SK-N-SH treated with all-trans-retinoic acid at 6 μM for 48 hours (cell line): ENCODE results near the gene SLC26A1.

Experiments used
- ARNTL ChIP-seq: fragments of 450-650 bp; formaldehyde crosslinking; IDR thresholded peaks from 2 replicates; pipeline ENCODE4 v1.5.0; 2020; ENCODE audit warnings: low read depth, mild to moderate bottlenecking, moderate library complexity, borderline replicate concordance
- CSDC2 ChIP-seq: fragments of 250-450 bp; sonication (Bioruptor Pico); IDR thresholded peaks from 2 replicates; pipeline ENCODE4 v1.5.0; 2020; ENCODE audit warnings: mild to moderate bottlenecking, moderate library complexity
- OSR1 ChIP-seq: fragments of 250-450 bp; sonication (Bioruptor Pico); IDR thresholded peaks from 2 replicates; pipeline ENCODE4 v1.8.0; 2022; ENCODE audit warnings: moderate library complexity, mild to moderate bottlenecking, inconsistent platforms
- PPARA ChIP-seq: fragments of 250-450 bp; sonication (Bioruptor Pico); IDR thresholded peaks from 2 replicates; pipeline ENCODE4 v1.5.0; 2020; ENCODE audit warnings: mild to moderate bottlenecking, borderline replicate concordance
- SNAI2 ChIP-seq: fragments of 250-450 bp; sonication (Bioruptor Pico); IDR thresholded peaks from 2 replicates; pipeline ENCODE4 v1.5.0; 2020; ENCODE audit warnings: mild to moderate bottlenecking, moderate library complexity
- ZC3H10 ChIP-seq: fragments of 250-450 bp; sonication (Bioruptor Pico); IDR thresholded peaks from 2 replicates; pipeline ENCODE4 v1.5.1; 2021; ENCODE audit warnings: mild to moderate bottlenecking, moderate library complexity
- ZFP30 ChIP-seq: fragments of 450-650 bp; formaldehyde crosslinking; IDR thresholded peaks from 2 replicates; pipeline ENCODE4 v1.5.0; 2022; ENCODE audit warnings: mild to moderate bottlenecking, moderate library complexity
- ZNF565 ChIP-seq: fragments of 450-650 bp; formaldehyde crosslinking; conservative IDR thresholded peaks from 2 replicates; pipeline ENCODE4 v1.5.0; 2020; ENCODE audit warnings: low read depth, mild to moderate bottlenecking, moderate library complexity
- TF ChIP-seq, protein P1 (sequence below): fragments of 250-450 bp; sonication (Bioruptor Pico); IDR thresholded peaks from 2 replicates; pipeline ENCODE4 v1.8.0; 2020; ENCODE audit warnings: mild to moderate bottlenecking, moderate library complexity, borderline replicate concordance
- TF ChIP-seq, protein P2 (sequence below): fragments of 250-450 bp; sonication (Bioruptor Pico); IDR thresholded peaks from 2 replicates; pipeline ENCODE4 v1.8.0; 2021; ENCODE audit warnings: low read depth, mild to moderate bottlenecking, moderate library complexity, borderline replicate concordance
- TF ChIP-seq, protein P3 (sequence below): fragments of 250-450 bp; sonication (Bioruptor Pico); IDR thresholded peaks from 2 replicates; pipeline ENCODE4 v1.5.0; 2020; ENCODE audit warnings: mild to moderate bottlenecking, moderate library complexity

DNA sequence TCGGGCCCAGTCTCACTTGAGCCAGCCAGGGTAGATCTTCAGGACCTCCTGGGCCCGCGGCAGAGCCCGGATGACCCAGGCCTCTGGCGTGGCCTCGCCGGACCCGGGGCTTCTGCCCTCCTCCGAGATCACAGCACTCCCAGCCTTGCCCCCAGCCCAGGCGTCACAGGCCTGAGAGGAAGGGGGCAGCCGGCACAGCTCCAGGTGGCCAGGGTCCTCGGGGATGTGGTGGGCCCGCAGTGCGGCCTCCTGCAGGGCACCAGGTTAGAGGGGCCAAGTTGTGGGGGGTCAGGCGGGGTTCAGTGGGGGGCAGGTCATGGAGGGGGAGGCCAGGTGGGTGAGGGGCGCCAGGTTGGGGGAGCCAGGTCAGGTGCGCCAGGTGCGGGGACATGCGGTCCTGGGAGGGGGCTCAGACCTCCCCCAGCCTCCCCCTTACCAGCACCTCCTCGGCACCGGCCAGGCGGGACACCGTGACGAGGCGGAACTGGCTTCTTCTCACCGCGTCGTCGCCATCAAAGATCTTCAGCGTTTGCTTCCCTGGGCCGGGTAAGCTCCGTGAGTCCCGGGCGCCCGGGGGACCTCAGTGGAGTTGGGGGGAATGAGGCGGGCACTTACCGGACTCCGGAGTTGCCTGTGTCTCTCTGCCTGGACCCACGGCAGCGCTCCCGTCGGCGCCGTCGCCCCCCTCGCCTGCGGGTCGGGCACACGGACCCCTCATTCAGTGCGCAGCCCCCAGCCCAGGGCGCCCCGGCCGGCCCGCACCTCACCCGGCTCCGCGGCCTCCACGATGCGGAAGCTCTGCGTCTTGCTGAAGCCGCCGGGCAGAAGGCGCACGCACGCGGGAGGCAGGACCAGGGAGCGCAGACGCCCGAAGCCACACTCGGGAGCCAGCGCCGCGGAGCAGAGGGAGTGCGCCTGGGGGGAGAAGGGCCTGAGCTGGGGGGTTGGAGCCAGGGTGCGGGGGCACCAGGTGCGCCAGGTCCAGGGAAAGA lies 25.8 kb downstream of the SLC26A1 start:
- no peak for TF ChIP-seq ARNTL (CRISPR knock-in tag)
- no peak for TF ChIP-seq ZC3H10 (CRISPR knock-in tag)
- TF ChIP-seq SNAI2 (CRISPR knock-in tag) = no peak
- TF ChIP-seq, protein P1, sequence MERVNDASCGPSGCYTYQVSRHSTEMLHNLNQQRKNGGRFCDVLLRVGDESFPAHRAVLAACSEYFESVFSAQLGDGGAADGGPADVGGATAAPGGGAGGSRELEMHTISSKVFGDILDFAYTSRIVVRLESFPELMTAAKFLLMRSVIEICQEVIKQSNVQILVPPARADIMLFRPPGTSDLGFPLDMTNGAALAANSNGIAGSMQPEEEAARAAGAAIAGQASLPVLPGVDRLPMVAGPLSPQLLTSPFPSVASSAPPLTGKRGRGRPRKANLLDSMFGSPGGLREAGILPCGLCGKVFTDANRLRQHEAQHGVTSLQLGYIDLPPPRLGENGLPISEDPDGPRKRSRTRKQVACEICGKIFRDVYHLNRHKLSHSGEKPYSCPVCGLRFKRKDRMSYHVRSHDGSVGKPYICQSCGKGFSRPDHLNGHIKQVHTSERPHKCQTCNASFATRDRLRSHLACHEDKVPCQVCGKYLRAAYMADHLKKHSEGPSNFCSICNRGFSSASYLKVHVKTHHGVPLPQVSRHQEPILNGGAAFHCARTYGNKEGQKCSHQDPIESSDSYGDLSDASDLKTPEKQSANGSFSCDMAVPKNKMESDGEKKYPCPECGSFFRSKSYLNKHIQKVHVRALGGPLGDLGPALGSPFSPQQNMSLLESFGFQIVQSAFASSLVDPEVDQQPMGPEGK (CRISPR knock-in tag) = no peak
- TF ChIP-seq ZNF565 (CRISPR knock-in tag) = no peak
- no peak for TF ChIP-seq PPARA
- TF ChIP-seq, protein P2, sequence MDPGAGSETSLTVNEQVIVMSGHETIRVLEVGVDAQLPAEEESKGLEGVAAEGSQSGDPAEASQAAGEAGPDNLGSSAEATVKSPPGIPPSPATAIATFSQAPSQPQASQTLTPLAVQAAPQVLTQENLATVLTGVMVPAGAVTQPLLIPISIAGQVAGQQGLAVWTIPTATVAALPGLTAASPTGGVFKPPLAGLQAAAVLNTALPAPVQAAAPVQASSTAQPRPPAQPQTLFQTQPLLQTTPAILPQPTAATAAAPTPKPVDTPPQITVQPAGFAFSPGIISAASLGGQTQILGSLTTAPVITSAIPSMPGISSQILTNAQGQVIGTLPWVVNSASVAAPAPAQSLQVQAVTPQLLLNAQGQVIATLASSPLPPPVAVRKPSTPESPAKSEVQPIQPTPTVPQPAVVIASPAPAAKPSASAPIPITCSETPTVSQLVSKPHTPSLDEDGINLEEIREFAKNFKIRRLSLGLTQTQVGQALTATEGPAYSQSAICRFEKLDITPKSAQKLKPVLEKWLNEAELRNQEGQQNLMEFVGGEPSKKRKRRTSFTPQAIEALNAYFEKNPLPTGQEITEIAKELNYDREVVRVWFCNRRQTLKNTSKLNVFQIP (CRISPR knock-in tag) = no peak
- TF ChIP-seq OSR1 (CRISPR knock-in tag) = no peak
- TF ChIP-seq, protein P3, sequence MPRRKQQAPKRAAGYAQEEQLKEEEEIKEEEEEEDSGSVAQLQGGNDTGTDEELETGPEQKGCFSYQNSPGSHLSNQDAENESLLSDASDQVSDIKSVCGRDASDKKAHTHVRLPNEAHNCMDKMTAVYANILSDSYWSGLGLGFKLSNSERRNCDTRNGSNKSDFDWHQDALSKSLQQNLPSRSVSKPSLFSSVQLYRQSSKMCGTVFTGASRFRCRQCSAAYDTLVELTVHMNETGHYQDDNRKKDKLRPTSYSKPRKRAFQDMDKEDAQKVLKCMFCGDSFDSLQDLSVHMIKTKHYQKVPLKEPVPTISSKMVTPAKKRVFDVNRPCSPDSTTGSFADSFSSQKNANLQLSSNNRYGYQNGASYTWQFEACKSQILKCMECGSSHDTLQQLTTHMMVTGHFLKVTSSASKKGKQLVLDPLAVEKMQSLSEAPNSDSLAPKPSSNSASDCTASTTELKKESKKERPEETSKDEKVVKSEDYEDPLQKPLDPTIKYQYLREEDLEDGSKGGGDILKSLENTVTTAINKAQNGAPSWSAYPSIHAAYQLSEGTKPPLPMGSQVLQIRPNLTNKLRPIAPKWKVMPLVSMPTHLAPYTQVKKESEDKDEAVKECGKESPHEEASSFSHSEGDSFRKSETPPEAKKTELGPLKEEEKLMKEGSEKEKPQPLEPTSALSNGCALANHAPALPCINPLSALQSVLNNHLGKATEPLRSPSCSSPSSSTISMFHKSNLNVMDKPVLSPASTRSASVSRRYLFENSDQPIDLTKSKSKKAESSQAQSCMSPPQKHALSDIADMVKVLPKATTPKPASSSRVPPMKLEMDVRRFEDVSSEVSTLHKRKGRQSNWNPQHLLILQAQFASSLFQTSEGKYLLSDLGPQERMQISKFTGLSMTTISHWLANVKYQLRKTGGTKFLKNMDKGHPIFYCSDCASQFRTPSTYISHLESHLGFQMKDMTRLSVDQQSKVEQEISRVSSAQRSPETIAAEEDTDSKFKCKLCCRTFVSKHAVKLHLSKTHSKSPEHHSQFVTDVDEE = no peak
- no peak for TF ChIP-seq ZFP30 (CRISPR knock-in tag)
- TF ChIP-seq CSDC2 (CRISPR knock-in tag) = no peak
